Esophagus (tissue), 2 donors: ENCODE data around the gene PLCB1. TPM values are rescaled to one million over a fixed set of nuclear protein-coding genes. Genes with fewer than 3 reads are reported as not detected.
"Not testable (repeated sequence)": the region's sequence is repeated elsewhere in the genome, so short reads cannot be mapped to it uniquely, and the experiment has no call there.

ENCODE experiments used
- H3K27ac ChIP-seq, 2 donors: one replicate each; pipeline ENCODE4 v1.5.1; 2013; ENCODE audit warnings: low read depth in 2 of 2, mild to moderate bottlenecking in 2 of 2, inconsistent platforms in 1 of 2, low read length in 1 of 2, moderate library complexity in 1 of 2
- H3K27me3 ChIP-seq, 2 donors: one replicate each; pipeline ENCODE4 v1.6.1; 2013; ENCODE audit warnings: low read length in 2 of 2, control low read depth in 1 of 2, mild to moderate bottlenecking in 1 of 2; ENCODE audit not compliant: insufficient read depth in 2 of 2, control insufficient read depth in 1 of 2
- H3K36me3 ChIP-seq, 2 donors: one replicate each; pipeline ENCODE4 v1.6.1; 2013; ENCODE audit warnings: low read length in 1 of 2; ENCODE audit not compliant: control insufficient read depth in 2 of 2, insufficient read depth in 2 of 2
- H3K4me1 ChIP-seq, 2 donors: one replicate each; pipeline ENCODE4 v1.6.1; 2013; ENCODE audit warnings: low read length in 1 of 2; ENCODE audit not compliant: control insufficient read depth in 2 of 2, insufficient read depth in 2 of 2
- H3K4me3 ChIP-seq, 2 donors: one replicate each; pipeline ENCODE4 v1.5.1; 2013; ENCODE audit warnings: low read length in 2 of 2, mild to moderate bottlenecking in 2 of 2, low read depth in 1 of 2, moderate library complexity in 1 of 2
- H3K9me3 ChIP-seq, 2 donors: one replicate each; pipeline ENCODE4 v1.6.1; 2013; ENCODE audit warnings: mild to moderate bottlenecking in 2 of 2, low read depth in 1 of 2, low read length in 1 of 2, moderate library complexity in 1 of 2; ENCODE audit not compliant: control insufficient read depth in 2 of 2, insufficient read depth in 1 of 2
- WGBS, 2 donors: extraction: QIAGEN DNeasy Blood & Tissue Kit; methylation state at CpG; one replicate each; pipeline ENCODE4 v1.1.7; 2013; 5-methylcytosine and 5-hydroxymethylcytosine counted together
- polyA plus RNA-seq, 2 donors: library from polyadenylated mRNA; stranded (reverse); fragments of 200-250 nt; gene quantifications; one replicate each; pipeline ENCODE4 v1.2.3, GENCODE V29; 2013
- donor health status: healthy with polysubstance abuse.
- donor health status: Bipolar disorder and iron deficiency.

Gene PLCB1
- polyA plus RNA-seq, 2 donors = 1.7 to 3.0 TPM

- Histone ChIP-seq H3K27me3 (no peaks in the 10 kb centered on the region), H3K4me1 (no peaks in the 10 kb centered on the region), H3K9me3 (no peaks in the 10 kb centered on the region), H3K27ac (no peak overlapping the region), H3K36me3 (no peaks in the 10 kb centered on the region), H3K4me3 (no peak overlapping the region)
- WGBS, 2 donors = 59 to 78% methylated on average over 5 of the region's 5 CpGs
These were observed 240.8 kb downstream of the PLCB1 start for GRCh38 chr20:8372824-8373380.

- H3K27ac ChIP-seq = no peak overlapping the region
- no peaks in the 10 kb centered on the region for H3K4me1 ChIP-seq
- no peaks in the 10 kb centered on the region for H3K36me3 ChIP-seq
- H3K27me3 ChIP-seq = no peaks in the 10 kb centered on the region
- H3K4me3 ChIP-seq = no peak overlapping the region
- WGBS, 2 donors = 96 to 100% methylated on average over 1 of the region's 1 CpG
- H3K9me3 ChIP-seq = no peaks in the 10 kb centered on the region
These were observed 241.5 kb downstream of the PLCB1 start for GRCh38 chr20:8373579-8373978.

GRCh38 chr20:8375898-8376297 lies 243.8 kb downstream of the PLCB1 start:
- Histone ChIP-seq H3K27ac (no peak overlapping the region), H3K4me3 (no peak overlapping the region), H3K4me1 (no peaks in the 10 kb centered on the region), H3K36me3 (no peaks in the 10 kb centered on the region), H3K27me3 (no peaks in the 10 kb centered on the region), H3K9me3 (no peaks in the 10 kb centered on the region)
- 53 to 62% methylated on average over 2 of the region's 2 CpGs for WGBS, 2 donors

GRCh38 chr20:8376940-8377339 lies 244.9 kb downstream of the PLCB1 start:
- 94 to 99% methylated on average over 3 of the region's 3 CpGs for WGBS, 2 donors
- H3K4me1 ChIP-seq = no peaks in the 10 kb centered on the region
- H3K36me3 ChIP-seq = no peaks in the 10 kb centered on the region
- H3K4me3 ChIP-seq = no peak overlapping the region
- H3K9me3 ChIP-seq = no peaks in the 10 kb centered on the region
- H3K27me3 ChIP-seq = no peaks in the 10 kb centered on the region
- no peak overlapping the region for H3K27ac ChIP-seq

GRCh38 chr20:8379125-8379524 lies 247.1 kb downstream of the PLCB1 start:
- H3K4me1 ChIP-seq, H3K27ac ChIP-seq, H3K4me3 ChIP-seq, H3K27me3 ChIP-seq, H3K36me3 ChIP-seq, H3K9me3 ChIP-seq: not testable (repeated sequence)
- 100% methylated on average over 1 of the region's 1 CpG for WGBS, 2 donors

GRCh38 chr20:8385247-8385646 lies 253.2 kb downstream of the PLCB1 start:
- WGBS, 2 donors = 32 to 43% methylated on average over 3 of the region's 3 CpGs

GRCh38 chr20:8386991-8387390 lies 254.9 kb downstream of the PLCB1 start:
- no peaks in the 10 kb centered on the region for H3K27me3 ChIP-seq
- H3K36me3 ChIP-seq = no peaks in the 10 kb centered on the region
- no peak overlapping the region for H3K27ac ChIP-seq
- peaks cover 0 to 3% of the 10 kb centered on the region in 2 donors for H3K4me1 ChIP-seq
- WGBS, 2 donors = 39 to 52% methylated on average over 3 of the region's 3 CpGs
- no peaks in the 10 kb centered on the region for H3K9me3 ChIP-seq
- no peak overlapping the region for H3K4me3 ChIP-seq

More at GRCh38 chr20:8385247-8385646, 253.2 kb downstream of the PLCB1 start:
- Histone ChIP-seq H3K9me3 (no peaks in the 10 kb centered on the region), H3K36me3 (no peaks in the 10 kb centered on the region), H3K4me3 (no peak overlapping the region), H3K4me1 (peaks cover 0 to 3% of the 10 kb centered on the region in 2 donors), H3K27me3 (no peaks in the 10 kb centered on the region), H3K27ac (no peak overlapping the region)

GRCh38 chr20:8388141-8388540 lies 256.1 kb downstream of the PLCB1 start:
- no peaks in the 10 kb centered on the region for H3K9me3 ChIP-seq
- WGBS, 2 donors = 30 to 37% methylated on average over 2 of the region's 2 CpGs

GRCh38 chr20:8388707-8389106 lies 256.6 kb downstream of the PLCB1 start:
- Histone ChIP-seq H3K4me3 (no peak overlapping the region), H3K4me1 (peaks cover 0 to 3% of the 10 kb centered on the region in 2 donors), H3K27me3 (no peaks in the 10 kb centered on the region), H3K27ac (no peak overlapping the region), H3K9me3 (no peaks in the 10 kb centered on the region), H3K36me3 (no peaks in the 10 kb centered on the region)
- 84 to 94% methylated on average over 1 of the region's 1 CpG for WGBS, 2 donors

More at GRCh38 chr20:8388141-8388540, 256.1 kb downstream of the PLCB1 start:
- H3K27ac ChIP-seq = no peak overlapping the region
- H3K4me1 ChIP-seq = peaks cover 0 to 3% of the 10 kb centered on the region in 2 donors
- H3K4me3 ChIP-seq = no peak overlapping the region
- no peaks in the 10 kb centered on the region for H3K27me3 ChIP-seq
- H3K36me3 ChIP-seq = no peaks in the 10 kb centered on the region

- no peak overlapping the region for H3K27ac ChIP-seq
- WGBS, 2 donors = 36 to 38% methylated on average over 7 of the region's 7 CpGs
- H3K4me1 ChIP-seq = peaks cover 0 to 3% of the 10 kb centered on the region in 2 donors
- no peaks in the 10 kb centered on the region for H3K9me3 ChIP-seq
- H3K27me3 ChIP-seq = no peaks in the 10 kb centered on the region
- H3K36me3 ChIP-seq = no peaks in the 10 kb centered on the region
- no peak overlapping the region for H3K4me3 ChIP-seq
These were observed 257.4 kb downstream of the PLCB1 start for GRCh38 chr20:8389381-8390036.
